Ishikawa (cell line): Measurements from ENCODE around the gene TOX2.

Source experiments
- CEBPB ChIP-seq: IDR thresholded peaks from 2 replicates; pipeline ENCODE4 v1.6.1; 2012
- CREB1 ChIP-seq: IDR thresholded peaks from 2 replicates; pipeline ENCODE4 v1.6.1; 2012; ENCODE audit warnings: low read depth
- EGR1 ChIP-seq: IDR thresholded peaks from 2 replicates; pipeline ENCODE4 v1.6.1; 2012
- EP300 ChIP-seq: IDR thresholded peaks from 2 replicates; pipeline ENCODE4 v1.6.1; 2012; ENCODE audit warnings: borderline replicate concordance
- FOXM1 ChIP-seq: IDR thresholded peaks from 2 replicates; pipeline ENCODE4 v1.6.1; 2012; ENCODE audit warnings: low read depth, borderline replicate concordance
- MAX ChIP-seq: IDR thresholded peaks from 2 replicates; pipeline ENCODE4 v1.6.1; 2012
- NFIC ChIP-seq: IDR thresholded peaks from 2 replicates; pipeline ENCODE4 v1.6.1; 2012
- RAD21 ChIP-seq: IDR thresholded peaks from 2 replicates; pipeline ENCODE4 v1.6.1; 2012; ENCODE audit warnings: low read depth
- REST ChIP-seq: IDR thresholded peaks from 2 replicates; pipeline ENCODE4 v1.6.1; 2012; ENCODE audit warnings: low read depth, mild to moderate bottlenecking
- TAF1 ChIP-seq: IDR thresholded peaks from 2 replicates; pipeline ENCODE4 v1.6.1; 2012; ENCODE audit warnings: low read depth, mild to moderate bottlenecking
- TCF12 ChIP-seq: IDR thresholded peaks from 2 replicates; pipeline ENCODE4 v1.6.1; 2012; ENCODE audit warnings: low read depth
- TEAD4 ChIP-seq: IDR thresholded peaks from 2 replicates; pipeline ENCODE4 v1.6.1; 2012
- USF1 ChIP-seq: IDR thresholded peaks from 2 replicates; pipeline ENCODE4 v1.6.1; 2012
- YY1 ChIP-seq: IDR thresholded peaks from 2 replicates; pipeline ENCODE4 v1.6.1; 2012; ENCODE audit warnings: low read depth
- ZBTB7A ChIP-seq: IDR thresholded peaks from 2 replicates; pipeline ENCODE4 v1.6.1; 2012; ENCODE audit warnings: low read depth

Gene TOX2

GRCh38 chr20:43923322-43923721 is 8.7 kb downstream of the TOX2 start:
- TF ChIP-seq USF1 (no peak), ZBTB7A (no peak), YY1 (no peak), TCF12 (no peak), NFIC (no peak), TAF1 (no peak), TEAD4 (no peak), MAX (no peak), CEBPB (no peak), EP300 (no peak), FOXM1 (no peak)

GRCh38 chr20:43923917-43924316 is 9.3 kb downstream of the TOX2 start:
- TF ChIP-seq CEBPB (no peak), TAF1 (no peak), REST (no peak), TCF12 (no peak), YY1 (no peak), EP300 (no peak), NFIC (no peak), ZBTB7A (no peak), FOXM1 (no peak), TEAD4 (no peak), USF1 (no peak), CREB1 (no peak), RAD21 (no peak)

- TF ChIP-seq RAD21 (no peak), ZBTB7A (no peak), TAF1 (no peak), CREB1 (no peak), TCF12 (no peak), USF1 (no peak), EGR1 (no peak), MAX (no peak)
Observed at GRCh38 chr20:43925215-43925614, 10.6 kb downstream of the TOX2 start.

GRCh38 chr20:43925801-43926200 is 11.1 kb downstream of the TOX2 start:
- TF ChIP-seq YY1 = no peak
- TF ChIP-seq FOXM1 = no peak
- TF ChIP-seq TAF1 = no peak
- TF ChIP-seq TCF12 = no peak
- no peak for TF ChIP-seq ZBTB7A
- TF ChIP-seq CEBPB = no peak

GRCh38 chr20:43926287-43927050 is 11.8 kb downstream of the TOX2 start:
- TF ChIP-seq NFIC (no peak), MAX (no peak), RAD21 (no peak), CEBPB (no peak), EP300 (no peak), REST (no peak), ZBTB7A (no peak), TCF12 (no peak), CREB1 (no peak), EGR1 (no peak), TAF1 (no peak), FOXM1 (no peak), TEAD4 (no peak), YY1 (no peak), USF1 (no peak)
